Peyer's patch (tissue), 4 donors: Measurements from ENCODE around the gene C1orf210. TPM values are rescaled to one million over a fixed set of nuclear protein-coding genes. Genes with fewer than 3 reads are reported as not detected.
A peak's percentile ranks its signal among the peaks of the same experiment; 100 is the strongest.

Experiments
- DNase-seq, 3 donors: peaks; one replicate each; pipeline ENCODE4 v3.0.0-alpha.2; 2017 to 2019
- H3K27ac ChIP-seq, 4 donors: fragments of 200-600 bp; sonication (generic); one replicate each; pipeline ENCODE4 v1.5.1; 2016 to 2019
- H3K27me3 ChIP-seq, 2 donors: fragments of 200-600 bp; sonication (generic); one replicate each; pipeline ENCODE4 v1.5.1; 2019
- H3K36me3 ChIP-seq, 3 donors: fragments of 200-600 bp; sonication (generic); one replicate each; pipeline ENCODE4 v1.5.1; 2016 to 2019
- H3K4me1 ChIP-seq, 4 donors: fragments of 200-600 bp; sonication (generic); one replicate each; pipeline ENCODE4 v1.5.1; 2016 to 2019
- H3K4me3 ChIP-seq, 4 donors: fragments of 200-600 bp; sonication (generic); 1 replicate in 3 of 4; 2 replicates in 1 of 4; pipeline ENCODE4 v1.5.1; 2016 to 2019; ENCODE audit warnings: mild to moderate bottlenecking in 1 of 4
- H3K9me3 ChIP-seq, 4 donors: fragments of 200-600 bp; sonication (generic); one replicate each; pipeline ENCODE4 v1.5.1; 2016 to 2019; ENCODE audit warnings: mild to moderate bottlenecking in 1 of 4
- POLR2A ChIP-seq, 2 donors: fragments of 450-650 bp; IDR thresholded peaks; one replicate each; pipeline ENCODE4 v1.5.1; 2017; ENCODE audit warnings: antibody characterized with exemption in 2 of 2, mild to moderate bottlenecking in 2 of 2, moderate library complexity in 2 of 2
- total RNA-seq, 4 donors: library from RNA; depleted of rRNA; stranded (reverse); fragments of >200 nt; gene quantifications; one replicate each; pipeline ENCODE4 v1.1.0, GENCODE V29; 2016
- TF ChIP-seq, protein P1 (sequence below), 6 experiments: fragments of 450-650 bp in 4 of 6; fragments of 200-600 bp in 2 of 6; sonication (generic) in 1 of 6; IDR thresholded peaks; one replicate each; pipeline ENCODE4 v1.5.1; 2017 to 2019; ENCODE audit warnings: antibody characterized with exemption in 6 of 6, mild to moderate bottlenecking in 3 of 6, moderate library complexity in 1 of 6

The C1orf210 gene
- total RNA-seq, 4 donors from 2014 or later: 4.1 to 80.9 (median 74.4) TPM

- Histone ChIP-seq H3K9me3 (no peaks in the 10 kb centered on the region), H3K27me3 (no peaks in the 10 kb centered on the region), H3K4me1 (peaks cover 0 to 12% (median 3%) of the 10 kb centered on the region in 4 donors), H3K4me3 (no peak overlapping the region), H3K36me3 (no peaks in the 10 kb centered on the region), H3K27ac (no peak overlapping the region)
- TF ChIP-seq, protein P1, sequence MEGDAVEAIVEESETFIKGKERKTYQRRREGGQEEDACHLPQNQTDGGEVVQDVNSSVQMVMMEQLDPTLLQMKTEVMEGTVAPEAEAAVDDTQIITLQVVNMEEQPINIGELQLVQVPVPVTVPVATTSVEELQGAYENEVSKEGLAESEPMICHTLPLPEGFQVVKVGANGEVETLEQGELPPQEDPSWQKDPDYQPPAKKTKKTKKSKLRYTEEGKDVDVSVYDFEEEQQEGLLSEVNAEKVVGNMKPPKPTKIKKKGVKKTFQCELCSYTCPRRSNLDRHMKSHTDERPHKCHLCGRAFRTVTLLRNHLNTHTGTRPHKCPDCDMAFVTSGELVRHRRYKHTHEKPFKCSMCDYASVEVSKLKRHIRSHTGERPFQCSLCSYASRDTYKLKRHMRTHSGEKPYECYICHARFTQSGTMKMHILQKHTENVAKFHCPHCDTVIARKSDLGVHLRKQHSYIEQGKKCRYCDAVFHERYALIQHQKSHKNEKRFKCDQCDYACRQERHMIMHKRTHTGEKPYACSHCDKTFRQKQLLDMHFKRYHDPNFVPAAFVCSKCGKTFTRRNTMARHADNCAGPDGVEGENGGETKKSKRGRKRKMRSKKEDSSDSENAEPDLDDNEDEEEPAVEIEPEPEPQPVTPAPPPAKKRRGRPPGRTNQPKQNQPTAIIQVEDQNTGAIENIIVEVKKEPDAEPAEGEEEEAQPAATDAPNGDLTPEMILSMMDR (IDR thresholded peaks at IDR 0.05): no peak
- no peak for TF ChIP-seq POLR2A (IDR thresholded peaks at IDR 0.05)
- DNase-seq: no peak
These were observed 27.0 kb downstream of the C1orf210 start for GRCh38 chr1:43258370-43258769.

GRCh38 chr1:43256675-43257570, 28.5 kb downstream of the C1orf210 start:
- Histone ChIP-seq H3K27me3 (no peaks in the 10 kb centered on the region), H3K9me3 (no peaks in the 10 kb centered on the region), H3K4me3 (no peak overlapping the region), H3K4me1 (peaks cover 0 to 12% (median 3%) of the 10 kb centered on the region in 4 donors), H3K27ac (peak overlapping the region in 3 of 4 donors; percentile 49 to 89 (median 74)), H3K36me3 (no peaks in the 10 kb centered on the region)
- peak in 1 of 2 donors; percentile 11 for TF ChIP-seq POLR2A (IDR thresholded peaks at IDR 0.05)
- TF ChIP-seq, protein P1 (IDR thresholded peaks at IDR 0.05): no peak
- DNase-seq: peak in 2 of 3 donors; percentile 75 to 84

DNA sequence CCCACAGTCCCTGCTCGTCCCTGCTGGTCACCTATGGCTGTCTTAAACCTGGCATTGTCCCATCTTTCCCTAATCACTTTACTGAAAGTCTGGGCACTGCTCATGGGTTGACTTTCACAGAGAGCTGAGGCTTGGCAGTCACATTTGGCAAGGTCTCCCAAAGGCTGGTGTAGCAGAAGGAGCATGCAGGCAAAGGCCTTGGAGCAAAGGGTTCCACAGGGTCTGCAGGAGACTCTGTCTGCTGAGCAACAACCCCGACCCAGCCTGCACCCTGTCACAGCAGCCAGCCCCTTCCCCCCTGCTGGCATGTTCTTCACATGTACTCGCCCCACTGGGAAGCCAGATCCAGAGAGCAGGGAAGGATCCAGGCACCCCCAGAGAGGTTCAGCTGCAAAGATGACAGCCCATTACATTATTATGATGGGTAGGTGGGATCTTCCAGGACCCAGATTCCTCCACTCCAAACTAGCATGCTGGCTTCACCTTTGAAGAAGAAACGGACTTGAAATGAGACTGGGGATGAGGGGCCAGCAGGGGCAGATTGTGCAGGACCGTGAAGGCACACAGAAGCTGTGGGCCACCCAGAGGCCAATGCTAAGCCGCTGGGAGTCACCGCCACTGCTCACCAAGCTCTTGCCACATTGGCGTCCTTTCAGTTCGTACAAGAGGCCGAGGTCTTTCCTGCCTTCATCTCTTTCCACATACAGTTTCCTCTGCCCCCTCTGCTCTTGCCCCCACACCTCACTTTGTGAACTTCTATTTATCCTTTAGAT, 29.8 kb downstream of the C1orf210 start:
- DNase-seq: no peak
- H3K27ac ChIP-seq: peak overlapping the region in 3 of 4 donors; percentile 49 to 89 (median 74)
- no peaks in the 10 kb centered on the region for H3K9me3 ChIP-seq
- no peaks in the 10 kb centered on the region for H3K36me3 ChIP-seq
- H3K27me3 ChIP-seq: no peaks in the 10 kb centered on the region
- H3K4me3 ChIP-seq: no peak overlapping the region
- peaks cover 0 to 12% (median 3%) of the 10 kb centered on the region in 4 donors for H3K4me1 ChIP-seq
- TF ChIP-seq, protein P1 (IDR thresholded peaks at IDR 0.05): no peak
- no peak for TF ChIP-seq POLR2A (IDR thresholded peaks at IDR 0.05)

GRCh38 chr1:43253876-43254275, 31.5 kb downstream of the C1orf210 start:
- no peak overlapping the region for H3K27ac ChIP-seq
- no peaks in the 10 kb centered on the region for H3K27me3 ChIP-seq
- H3K36me3 ChIP-seq: no peaks in the 10 kb centered on the region
- no peak for DNase-seq
- H3K4me3 ChIP-seq: no peak overlapping the region
- TF ChIP-seq POLR2A (IDR thresholded peaks at IDR 0.05): no peak
- TF ChIP-seq, protein P1 (IDR thresholded peaks at IDR 0.05): no peak
- no peaks in the 10 kb centered on the region for H3K9me3 ChIP-seq
- H3K4me1 ChIP-seq: peaks cover 0 to 12% (median 3%) of the 10 kb centered on the region in 4 donors

DNA sequence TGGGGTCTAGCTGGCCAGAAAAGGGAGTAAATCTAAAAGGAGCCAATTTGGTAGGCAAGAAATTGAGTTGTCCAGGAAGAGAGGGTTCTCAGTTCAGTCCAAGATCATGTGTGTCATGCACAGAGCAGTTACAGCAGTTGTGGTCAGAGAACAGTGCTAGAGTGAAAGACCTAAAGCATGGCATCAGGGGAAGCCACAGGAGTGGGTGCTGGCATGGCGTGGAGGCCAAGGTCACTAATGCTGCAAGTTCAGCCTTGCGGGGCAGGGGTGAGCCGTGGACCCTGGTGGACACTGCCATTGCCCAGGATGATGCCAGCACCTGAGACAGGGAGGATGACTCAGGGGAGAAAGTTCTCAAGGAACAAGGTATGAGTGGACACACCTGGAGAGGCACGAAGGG, 32.2 kb downstream of the C1orf210 start:
- Histone ChIP-seq H3K4me1 (peaks cover 0 to 12% (median 3%) of the 10 kb centered on the region in 4 donors), H3K27me3 (no peaks in the 10 kb centered on the region), H3K27ac (no peak overlapping the region), H3K36me3 (no peaks in the 10 kb centered on the region), H3K4me3 (no peak overlapping the region), H3K9me3 (no peaks in the 10 kb centered on the region)
- DNase-seq: no peak
- no peak for TF ChIP-seq POLR2A (IDR thresholded peaks at IDR 0.05)
- TF ChIP-seq, protein P1 (IDR thresholded peaks at IDR 0.05): no peak
